Left ventricle myocardium superior (tissue), 1 donor: ENCODE data around the gene GOSR2. TPM values are rescaled to one million over a fixed set of nuclear protein-coding genes. Genes with fewer than 3 reads are reported as not detected.
"Not testable (repeated sequence)": the region's sequence is repeated elsewhere in the genome, so short reads cannot be mapped to it uniquely, and the experiment has no call there.

Source experiments
- ATAC-seq: fragments of 200-7000 bp; cut with Tn5 transposase; one replicate; pipeline ENCODE4 v1.9.1; 2020; ENCODE audit warnings: mild to moderate bottlenecking, moderate library complexity
- DNase-seq: peaks from one replicate; pipeline ENCODE4 v3.0.0-alpha.2; 2020
- intact Hi-C: fragments of 100-400 bp; cut with micrococcal nuclease; formaldehyde crosslinking; loops from one replicate; pipeline ENCODE4 v1.11.0; 2022
- total RNA-seq: library from RNA; stranded (reverse); fragmentation: NEBNext Ultra II Directional; extraction: Animal tissue kit (Norgen Biotek cat#: 25700); gene quantifications from one replicate; pipeline ENCODE4 v1.2.1, GENCODE V29; 2021
- donor health status: DM: no; HTN: yes; CAD: no; lungs with severe emphysema.

The GOSR2 gene
- total RNA-seq, 1 donor from 2014 or later = 35.2 TPM

- intact Hi-C loops = loop anchor here (10.0 kb wide), 1 partner anchor 77 kb away; no protein-coding TSS in a partner anchor
- not testable (repeated sequence) for ATAC-seq, DNase-seq
These were observed 998 bp upstream of the GOSR2 start for GRCh38 chr17:46921962-46922361.

GRCh38 chr17:46922487-46922803 lies 515 bp upstream of the GOSR2 start:
- intact Hi-C loops = loop anchor here (10.0 kb wide), 1 partner anchor 78 kb away; no protein-coding TSS in a partner anchor
- no peak for DNase-seq
- peak; percentile 30 for ATAC-seq

- DNase-seq = no peak
- no peak for ATAC-seq
- intact Hi-C loops = loop anchor here (10.0 kb wide), 1 partner anchor 81 kb away; no protein-coding TSS in a partner anchor
These were observed 2.4 kb downstream of the GOSR2 start for GRCh38 chr17:46925185-46925868.

GRCh38 chr17:46928467-46929261 lies 5.7 kb downstream of the GOSR2 start:
- intact Hi-C loops = loop anchor here (10.0 kb wide), 1 partner anchor 84 kb away; no protein-coding TSS in a partner anchor
- ATAC-seq = no peak
- DNase-seq = no peak

- ATAC-seq (no peak), DNase-seq (no peak)
- intact Hi-C loops = loop anchor here (10.0 kb wide), 1 partner anchor 85 kb away; no protein-coding TSS in a partner anchor
These were observed 6.5 kb downstream of the GOSR2 start for GRCh38 chr17:46929413-46929812.

- ATAC-seq (no peak), DNase-seq (no peak)
- intact Hi-C loops = no loop called here
These were observed 7.1 kb downstream of the GOSR2 start for GRCh38 chr17:46930051-46930450.

GRCh38 chr17:46931596-46931995 lies 8.6 kb downstream of the GOSR2 start:
- no peak for ATAC-seq
- intact Hi-C loops = no loop called here
- DNase-seq = no peak

GRCh38 chr17:46935658-46936266 lies 12.8 kb downstream of the GOSR2 start:
- intact Hi-C loops = no loop called here
- ATAC-seq (peak; percentile 79), DNase-seq (no peak)

- ATAC-seq = peak; percentile 78
- intact Hi-C loops = no loop called here
- DNase-seq = peak; percentile 73
These were observed 17.9 kb downstream of the GOSR2 start for GRCh38 chr17:46940692-46941404.

GRCh38 chr17:46942441-46943217 lies 19.7 kb downstream of the GOSR2 start:
- ATAC-seq = peak; percentile 77
- DNase-seq = peak; percentile 82
- intact Hi-C loops = no loop called here

GRCh38 chr17:46943218-46943500 lies 20.2 kb downstream of the GOSR2 start:
- intact Hi-C loops = no loop called here
- DNase-seq (no peak), ATAC-seq (peak; percentile 3)

- intact Hi-C loops = no loop called here
- DNase-seq = peak; percentile 40
- peak; percentile 27 for ATAC-seq
These were observed 20.8 kb downstream of the GOSR2 start for GRCh38 chr17:46943501-46944393.

GRCh38 chr17:46944931-46945330 lies 22.0 kb downstream of the GOSR2 start:
- DNase-seq (no peak), ATAC-seq (no peak)
- intact Hi-C loops = no loop called here

GRCh38 chr17:46947216-46947615 lies 24.3 kb downstream of the GOSR2 start:
- intact Hi-C loops = no loop called here

GRCh38 chr17:46948544-46948943 lies 25.6 kb downstream of the GOSR2 start:
- intact Hi-C loops = no loop called here
- no peak for ATAC-seq
- no peak for DNase-seq

More at GRCh38 chr17:46947216-46947615, 24.3 kb downstream of the GOSR2 start:
- DNase-seq (no peak), ATAC-seq (no peak)

GRCh38 chr17:46949291-46950174 lies 26.6 kb downstream of the GOSR2 start:
- no peak for DNase-seq
- no peak for ATAC-seq
- intact Hi-C loops = no loop called here
